H9 (cell line): Measurements from ENCODE around the gene STAMBPL1. TPM values are rescaled to one million over a fixed set of nuclear protein-coding genes. Genes with fewer than 3 reads are reported as not detected.

ENCODE experiments used
- DNase-seq: peaks from one replicate; pipeline ENCODE4 v3.0.0-alpha.2; 2017
- H2AFZ ChIP-seq: one replicate; pipeline ENCODE4 v1.6.1; 2013; ENCODE audit warnings: mild to moderate bottlenecking, low read length, control low read depth, moderate library complexity
- H2AK5ac ChIP-seq: 2 replicates; pipeline ENCODE4 v1.6.1; 2013; ENCODE audit warnings: low read length, control low read depth, mixed read lengths; ENCODE audit not compliant: insufficient read length
- H2BK120ac ChIP-seq: one replicate; pipeline ENCODE4 v1.6.1; 2013; ENCODE audit warnings: low read depth, mild to moderate bottlenecking, low read length, control low read depth, inconsistent platforms; ENCODE audit not compliant: poor library complexity, severe bottlenecking
- H2BK12ac ChIP-seq: 2 replicates; pipeline ENCODE4 v1.6.1; 2013; ENCODE audit warnings: low read length, control low read depth, mixed read lengths, low read depth; ENCODE audit not compliant: insufficient read length
- H2BK15ac ChIP-seq: 2 replicates; pipeline ENCODE4 v1.6.1; 2013; ENCODE audit warnings: low read depth, low read length, control low read depth
- H2BK20ac ChIP-seq: one replicate; pipeline ENCODE4 v1.6.1; 2013; ENCODE audit warnings: low read depth, mild to moderate bottlenecking, low read length, control low read depth, inconsistent platforms; ENCODE audit not compliant: poor library complexity, severe bottlenecking
- H2BK5ac ChIP-seq: 2 replicates; pipeline ENCODE4 v1.6.1; 2013; ENCODE audit warnings: low read length, control low read depth, mixed read lengths; ENCODE audit not compliant: insufficient read length
- H3K14ac ChIP-seq: 2 replicates; pipeline ENCODE4 v1.6.1; 2013; ENCODE audit warnings: low read length, control low read depth; ENCODE audit not compliant: insufficient read depth
- H3K18ac ChIP-seq: 2 replicates; pipeline ENCODE4 v1.6.1; 2013; ENCODE audit warnings: low read depth, mild to moderate bottlenecking, mixed read lengths, low read length, control low read depth; ENCODE audit not compliant: insufficient read length
- H3K23ac ChIP-seq: 2 replicates; pipeline ENCODE4 v1.6.1; 2013; ENCODE audit warnings: low read length, control low read depth, mixed read lengths, low read depth; ENCODE audit not compliant: insufficient read length
- H3K23me2 ChIP-seq: 2 replicates; pipeline ENCODE4 v1.6.1; 2013; ENCODE audit warnings: low read depth, mild to moderate bottlenecking, mixed read lengths, low read length, control low read depth; ENCODE audit not compliant: insufficient read length, poor library complexity, severe bottlenecking
- H3K27ac ChIP-seq: 2 replicates; pipeline ENCODE4 v1.5.1; 2013; ENCODE audit warnings: low read length, control low read depth, mixed read lengths, low read depth; ENCODE audit not compliant: insufficient read length
- H3K27me3 ChIP-seq: 2 replicates; pipeline ENCODE4 v1.6.1; 2013; ENCODE audit warnings: low read length, control low read depth, inconsistent platforms; ENCODE audit not compliant: insufficient read depth
- H3K4ac ChIP-seq: 2 replicates; pipeline ENCODE4 v1.6.1; 2013; ENCODE audit warnings: low read depth, mild to moderate bottlenecking, control low read depth, inconsistent platforms, low read length, moderate library complexity
- H3K4me1 ChIP-seq: 2 replicates; pipeline ENCODE4 v1.6.1; 2013; ENCODE audit warnings: low read length, control low read depth, inconsistent platforms; ENCODE audit not compliant: insufficient read depth
- H3K4me2 ChIP-seq: 2 replicates; pipeline ENCODE4 v1.6.1; 2013; ENCODE audit warnings: low read length, control low read depth, mixed read lengths; ENCODE audit not compliant: insufficient read length, insufficient read depth
- H3K56ac ChIP-seq: 2 replicates; pipeline ENCODE4 v1.6.1; 2013; ENCODE audit warnings: low read depth, mild to moderate bottlenecking, mixed read lengths, low read length, control low read depth; ENCODE audit not compliant: insufficient read length
- H3K79me1 ChIP-seq: 2 replicates; pipeline ENCODE4 v1.6.1; 2013; ENCODE audit warnings: low read depth, mild to moderate bottlenecking, moderate library complexity, low read length, control low read depth, inconsistent platforms; ENCODE audit not compliant: insufficient read depth, poor library complexity, severe bottlenecking
- H3K79me2 ChIP-seq: 2 replicates; pipeline ENCODE4 v1.6.1; 2013; ENCODE audit warnings: low read length, control low read depth, inconsistent platforms; ENCODE audit not compliant: insufficient read depth
- H3K9ac ChIP-seq: 2 replicates; pipeline ENCODE4 v1.6.1; 2013; ENCODE audit warnings: low read length, control low read depth, mixed read lengths; ENCODE audit not compliant: insufficient read length; ENCODE audit errors: extremely low read depth
- H3K9me3 ChIP-seq: one replicate; pipeline ENCODE4 v1.6.1; 2013; ENCODE audit warnings: low read depth, low read length, inconsistent platforms; ENCODE audit not compliant: control insufficient read depth
- H3T11ph ChIP-seq: one replicate; pipeline ENCODE4 v1.6.1; 2013; ENCODE audit warnings: mild to moderate bottlenecking, low read length, control low read depth, inconsistent platforms
- H4K20me1 ChIP-seq: one replicate; pipeline ENCODE4 v1.6.1; 2013; ENCODE audit not compliant: control insufficient read depth, insufficient read length, insufficient read depth
- H4K5ac ChIP-seq: 2 replicates; pipeline ENCODE4 v1.6.1; 2013; ENCODE audit warnings: low read depth, mild to moderate bottlenecking, mixed read lengths, low read length, control low read depth; ENCODE audit not compliant: insufficient read length
- H4K8ac ChIP-seq: replicated peaks from 2 replicates; pipeline ENCODE4 v1.6.1; 2013; ENCODE audit warnings: low read length, control low read depth, mixed read lengths, low read depth; ENCODE audit not compliant: insufficient read length
- H4K91ac ChIP-seq: 2 replicates; pipeline ENCODE4 v1.6.1; 2013; ENCODE audit warnings: low read depth, mild to moderate bottlenecking, moderate library complexity, mixed read lengths, low read length, control low read depth; ENCODE audit not compliant: insufficient read length
- H3K27ac Mint-ChIP-seq, 3 experiments: 2 replicates in 2 of 3; 3 replicates in 1 of 3; pipeline ENCODE4 v1.8.0; 2020 to 2021; ENCODE audit warnings: mixed read lengths in 3 of 3, mild to moderate bottlenecking in 1 of 3, moderate library complexity in 1 of 3
- H3K27me3 Mint-ChIP-seq: 2 replicates; pipeline ENCODE4 v1.8.0; 2021; ENCODE audit warnings: low read depth, mild to moderate bottlenecking, moderate library complexity, mixed read lengths
- H3K36me3 Mint-ChIP-seq, 3 experiments: 2 replicates in 2 of 3; 3 replicates in 1 of 3; pipeline ENCODE4 v1.8.0; 2020 to 2021; ENCODE audit warnings: low read depth in 3 of 3, mixed read lengths in 3 of 3; ENCODE audit not compliant: insufficient read depth in 1 of 3
- H3K4me1 Mint-ChIP-seq, 2 experiments: 2 replicates each; pipeline ENCODE4 v1.8.0; 2020; ENCODE audit warnings: mixed read lengths in 2 of 2
- H3K4me3 Mint-ChIP-seq, 2 experiments: 2 replicates in 1 of 2; 3 replicates in 1 of 2; pipeline ENCODE4 v1.8.0; 2020 to 2021; ENCODE audit warnings: mild to moderate bottlenecking in 2 of 2, mixed read lengths in 2 of 2, moderate library complexity in 1 of 2
- H3K9me3 Mint-ChIP-seq, 2 experiments: 2 replicates in 1 of 2; 3 replicates in 1 of 2; pipeline ENCODE4 v1.8.0; 2020; ENCODE audit warnings: mild to moderate bottlenecking in 2 of 2, mixed read lengths in 2 of 2, moderate library complexity in 1 of 2
- CTCF ChIP-seq: fragments of 200-600 bp; sonication (generic); conservative IDR thresholded peaks from 3 replicates; pipeline ENCODE4 v1.8.0; 2021; ENCODE audit warnings: antibody characterized with exemption, mild to moderate bottlenecking
- WGBS: extraction: QIAGEN DNeasy Blood & Tissue Kit; methylation state at CpG from one replicate; pipeline ENCODE4 v1.1.7; 2013; ENCODE audit warnings: missing lambda C conversion rate, low lambda C conversion rate, mixed read lengths; ENCODE audit not compliant: insufficient read length; ENCODE audit errors: extremely low coverage; 5-methylcytosine and 5-hydroxymethylcytosine counted together
- total RNA-seq: library from RNA; stranded (reverse); gene quantifications from 2 replicates; pipeline ENCODE4 v1.2.1, GENCODE V29; 2021

STAMBPL1 gene
- total RNA-seq, 1 experiment from 2014 or later: 3.2 TPM

GRCh38 chr10:88960802-88961201, 80.8 kb downstream of the STAMBPL1 start:
- Histone ChIP-seq H3K9me3 (no peaks in the 10 kb centered on the region), H2BK12ac (no peak overlapping the region), H3K4me1 (no peaks in the 10 kb centered on the region), H3K56ac (no peak overlapping the region), H3K27ac (no peak overlapping the region), H3K79me2 (no peaks in the 10 kb centered on the region), H2AK5ac (no peak overlapping the region), H2BK20ac (no peak overlapping the region), H4K5ac (no peak overlapping the region), H3K18ac (no peak overlapping the region), H3K9ac (no peak overlapping the region), H2BK5ac (no peak overlapping the region), H3K4me2 (no peak overlapping the region), H3K79me1 (no peaks in the 10 kb centered on the region), H4K20me1 (no peaks in the 10 kb centered on the region), H3K23ac (no peak overlapping the region), H2BK120ac (no peak overlapping the region), H3K14ac (no peak overlapping the region), H2AFZ (no peak overlapping the region), H4K8ac (no peak overlapping the region), H2BK15ac (no peak overlapping the region), H3K23me2 (no peaks in the 10 kb centered on the region), H4K91ac (no peak overlapping the region), H3T11ph (no peak overlapping the region), H3K4ac (no peak overlapping the region), H3K27me3 (no peaks in the 10 kb centered on the region)
- H3K4me3 Mint-ChIP-seq: no peak overlapping the region
- DNase-seq: no peak
- TF ChIP-seq CTCF: no peak
- no peaks in the 10 kb centered on the region for H3K9me3 Mint-ChIP-seq
- H3K4me1 Mint-ChIP-seq: peaks cover 0 to 5% of the 10 kb centered on the region in 2 experiments; a peak in 2 of 4 replicates
- H3K27ac Mint-ChIP-seq: no peak overlapping the region
- no peaks in the 10 kb centered on the region for H3K36me3 Mint-ChIP-seq
- no peaks in the 10 kb centered on the region for H3K27me3 Mint-ChIP-seq
- no CpG with 5 or more reads among the region's 1 CpG for WGBS
